ENCODE results near the gene BORCS5. TPM values are rescaled to one million over a fixed set of nuclear protein-coding genes. Genes with fewer than 3 reads are reported as not detected.
A peak's percentile ranks its signal among the peaks of the same experiment; 100 is the strongest.
"Not testable (repeated sequence)": the region's sequence is repeated elsewhere in the genome, so short reads cannot be mapped to it uniquely, and the experiment has no call there.

The BORCS5 gene
- total RNA-seq, 1 donor from 2014 or later, result 7.4 TPM

GRCh38 chr12:12350868-12351463 lies 5.9 kb upstream of the BORCS5 start:
- DNase-seq (ENCODE audit: missing footprints) (no peak), ATAC-seq (no peak)
- intact Hi-C loops (cut with DNase I), result no loop called here

- DNase-seq (ENCODE audit: missing footprints); intact Hi-C loops (cut with DNase I); ATAC-seq: not testable (repeated sequence)
Observed at GRCh38 chr12:12351468-12352185, 5.3 kb upstream of the BORCS5 start.

- no peak for ATAC-seq
- no peak for DNase-seq (ENCODE audit: missing footprints)
- intact Hi-C loops (cut with DNase I), result no loop called here
Observed at GRCh38 chr12:12353276-12353675, 3.6 kb upstream of the BORCS5 start.

- DNase-seq (ENCODE audit: missing footprints), result no peak
- intact Hi-C loops (cut with DNase I), result no loop called here
- ATAC-seq, result no peak
Observed at GRCh38 chr12:12353807-12354206, 3.1 kb upstream of the BORCS5 start.

- DNase-seq (ENCODE audit: missing footprints) (no peak), ATAC-seq (no peak)
- intact Hi-C loops (cut with DNase I), result no loop called here
Observed at GRCh38 chr12:12356467-12356895, 397 bp upstream of the BORCS5 start.

- intact Hi-C loops (cut with DNase I), result no loop called here
- ATAC-seq, result no peak
- no peak for DNase-seq (ENCODE audit: missing footprints)
Observed at GRCh38 chr12:12357719-12358461, 1.0 kb downstream of the BORCS5 start.

- ATAC-seq (no peak), DNase-seq (ENCODE audit: missing footprints) (no peak)
- intact Hi-C loops (cut with DNase I), result no loop called here
Observed at GRCh38 chr12:12358528-12358927, 1.6 kb downstream of the BORCS5 start.

- intact Hi-C loops (cut with DNase I), result no loop called here
- no peak for ATAC-seq
- no peak for DNase-seq (ENCODE audit: missing footprints)
Observed at GRCh38 chr12:12364787-12365445, 8.0 kb downstream of the BORCS5 start.

GRCh38 chr12:12365446-12365802 lies 8.5 kb downstream of the BORCS5 start:
- DNase-seq (ENCODE audit: missing footprints) (no peak), ATAC-seq (no peak)
- intact Hi-C loops (cut with DNase I), result no loop called here

GRCh38 chr12:12365931-12366431 lies 9.1 kb downstream of the BORCS5 start:
- DNase-seq (ENCODE audit: missing footprints) (no peak), ATAC-seq (no peak)
- intact Hi-C loops (cut with DNase I), result no loop called here

- ATAC-seq (no peak), DNase-seq (ENCODE audit: missing footprints) (no peak)
- intact Hi-C loops (cut with DNase I), result no loop called here
Observed at GRCh38 chr12:12366701-12367481, 10.0 kb downstream of the BORCS5 start.

GRCh38 chr12:12367482-12367998 lies 10.7 kb downstream of the BORCS5 start:
- no peak for DNase-seq (ENCODE audit: missing footprints)
- no peak for ATAC-seq
- intact Hi-C loops (cut with DNase I), result no loop called here

GRCh38 chr12:12372946-12373722 lies 16.3 kb downstream of the BORCS5 start:
- ATAC-seq, result no peak
- intact Hi-C loops (cut with DNase I), result no loop called here
- no peak for DNase-seq (ENCODE audit: missing footprints)

GRCh38 chr12:12376646-12377448 lies 20.0 kb downstream of the BORCS5 start:
- intact Hi-C loops (cut with DNase I), result loop anchor here (1.0 to 5.0 kb wide), 3 partner anchors 187 to 325 kb away; no protein-coding TSS in a partner anchor
- ATAC-seq, result peak; percentile 71
- peak; percentile 60 for DNase-seq (ENCODE audit: missing footprints)

- intact Hi-C loops (cut with DNase I), result loop anchor here (5.0 kb wide), 2 partner anchors 279 to 324 kb away; no protein-coding TSS in a partner anchor
- DNase-seq (ENCODE audit: missing footprints) (no peak), ATAC-seq (no peak)
Observed at GRCh38 chr12:12378616-12379015, 21.7 kb downstream of the BORCS5 start.

- ATAC-seq (no peak), DNase-seq (ENCODE audit: missing footprints) (no peak)
- intact Hi-C loops (cut with DNase I), result loop anchor here (5.0 kb wide), 2 partner anchors 277 to 322 kb away; no protein-coding TSS in a partner anchor
Observed at GRCh38 chr12:12379831-12380730, 23.2 kb downstream of the BORCS5 start.
